Measurements from ENCODE around the gene C4orf36. TPM values are rescaled to one million over a fixed set of nuclear protein-coding genes. Genes with fewer than 3 reads are reported as not detected.

Gene C4orf36
- total and polyA plus RNA-seq, 2 experiments from 2014 or later: 1.3 to 2.0 TPM

- no peaks in the 10 kb centered on the region for H3K79me2 ChIP-seq
- H4K20me1 ChIP-seq (ENCODE audit: insufficient read depth, poor library complexity, severe bottlenecking): no peaks in the 10 kb centered on the region
- H3K4me2 ChIP-seq: no peak overlapping the region
- H2AFZ ChIP-seq: no peak overlapping the region
- no peaks in the 10 kb centered on the region for H3K27me3 ChIP-seq
- TF ChIP-seq EZH2phosphoT487 (IDR thresholded peaks at IDR 0.05; ENCODE audit: low read depth, severe bottlenecking, unreplicated experiment) (no peak), EZH2 (IDR thresholded peaks at IDR 0.05; ENCODE audit: borderline replicate concordance) (no peak), CTCF (IDR thresholded peaks at IDR 0.05; ENCODE audit: poor library complexity) (no peak)
- H3K9me2 ChIP-seq (replicated peaks; ENCODE audit: insufficient read depth): no peaks in the 10 kb centered on the region
- 72% methylated on average over 1 of the region's 1 CpG for WGBS (ENCODE audit: low lambda C conversion rate, missing lambda C conversion rate)
- no peaks in the 10 kb centered on the region for H3K9me3 ChIP-seq (ENCODE audit: low read depth)
- H3K27ac ChIP-seq: no peak overlapping the region
- no peak for DNase-seq (ENCODE audit: low spot score)
- no peak overlapping the region for H3K4me3 ChIP-seq
- H3K36me3 ChIP-seq (replicated peaks; ENCODE audit: insufficient read depth, low read depth): no peaks in the 10 kb centered on the region
- H3K4me1 ChIP-seq (ENCODE audit: insufficient read depth): no peaks in the 10 kb centered on the region
Measured at GRCh38 chr4:86840858-86841257, 51.4 kb downstream of the C4orf36 start.

GRCh38 chr4:86837691-86838503, 54.3 kb downstream of the C4orf36 start:
- no peak overlapping the region for H3K4me2 ChIP-seq
- no peaks in the 10 kb centered on the region for H3K9me2 ChIP-seq (replicated peaks; ENCODE audit: insufficient read depth)
- DNase-seq (ENCODE audit: low spot score): no peak
- H3K4me3 ChIP-seq: no peak overlapping the region
- H2AFZ ChIP-seq: no peak overlapping the region
- no peaks in the 10 kb centered on the region for H3K27me3 ChIP-seq
- no peaks in the 10 kb centered on the region for H3K9me3 ChIP-seq (ENCODE audit: low read depth)
- no peaks in the 10 kb centered on the region for H3K79me2 ChIP-seq
- WGBS (ENCODE audit: low lambda C conversion rate, missing lambda C conversion rate): 65% methylated on average over 5 of the region's 5 CpGs
- no peaks in the 10 kb centered on the region for H4K20me1 ChIP-seq (ENCODE audit: insufficient read depth, poor library complexity, severe bottlenecking)
- no peak for TF ChIP-seq EZH2 (IDR thresholded peaks at IDR 0.05; ENCODE audit: borderline replicate concordance)
- no peak for TF ChIP-seq EZH2phosphoT487 (IDR thresholded peaks at IDR 0.05; ENCODE audit: low read depth, severe bottlenecking, unreplicated experiment)
- TF ChIP-seq CTCF (IDR thresholded peaks at IDR 0.05; ENCODE audit: poor library complexity): no peak
- no peak overlapping the region for H3K27ac ChIP-seq
- H3K36me3 ChIP-seq (replicated peaks; ENCODE audit: insufficient read depth, low read depth): no peaks in the 10 kb centered on the region
- H3K4me1 ChIP-seq (ENCODE audit: insufficient read depth): no peaks in the 10 kb centered on the region

GRCh38 chr4:86835677-86836076, 56.5 kb downstream of the C4orf36 start:
- DNase-seq (ENCODE audit: low spot score): no peak
- Histone ChIP-seq H3K4me2 (no peak overlapping the region), H3K9me3 (ENCODE audit: low read depth) (no peaks in the 10 kb centered on the region), H2AFZ (no peak overlapping the region), H4K20me1 (ENCODE audit: insufficient read depth, poor library complexity, severe bottlenecking) (no peaks in the 10 kb centered on the region), H3K79me2 (no peaks in the 10 kb centered on the region), H3K4me3 (no peak overlapping the region), H3K9me2 (replicated peaks; ENCODE audit: insufficient read depth) (no peaks in the 10 kb centered on the region), H3K27me3 (no peaks in the 10 kb centered on the region), H3K27ac (no peak overlapping the region), H3K4me1 (ENCODE audit: insufficient read depth) (peaks cover 7% of the 10 kb centered on the region), H3K36me3 (replicated peaks; ENCODE audit: insufficient read depth, low read depth) (no peaks in the 10 kb centered on the region)
- WGBS (ENCODE audit: low lambda C conversion rate, missing lambda C conversion rate): 80% methylated on average over 2 of the region's 3 CpGs
- TF ChIP-seq EZH2phosphoT487 (IDR thresholded peaks at IDR 0.05; ENCODE audit: low read depth, severe bottlenecking, unreplicated experiment): no peak

GRCh38 chr4:86834901-86835300, 57.3 kb downstream of the C4orf36 start:
- Histone ChIP-seq H2AFZ (no peak overlapping the region), H3K9me2 (replicated peaks; ENCODE audit: insufficient read depth) (no peaks in the 10 kb centered on the region), H3K4me1 (ENCODE audit: insufficient read depth) (peaks cover 7% of the 10 kb centered on the region), H3K79me2 (no peaks in the 10 kb centered on the region), H3K4me3 (no peak overlapping the region), H3K27ac (no peak overlapping the region), H4K20me1 (ENCODE audit: insufficient read depth, poor library complexity, severe bottlenecking) (no peaks in the 10 kb centered on the region), H3K36me3 (replicated peaks; ENCODE audit: insufficient read depth, low read depth) (no peaks in the 10 kb centered on the region), H3K9me3 (ENCODE audit: low read depth) (no peaks in the 10 kb centered on the region), H3K27me3 (no peaks in the 10 kb centered on the region), H3K4me2 (no peak overlapping the region)
- WGBS (ENCODE audit: low lambda C conversion rate, missing lambda C conversion rate): 79% methylated on average over 3 of the region's 3 CpGs
- DNase-seq (ENCODE audit: low spot score): no peak
- no peak for TF ChIP-seq CTCF (IDR thresholded peaks at IDR 0.05; ENCODE audit: poor library complexity)
- TF ChIP-seq EZH2phosphoT487 (IDR thresholded peaks at IDR 0.05; ENCODE audit: low read depth, severe bottlenecking, unreplicated experiment): no peak

All from hepatocyte (in vitro differentiated cells).